Peyer's patch (tissue), 4 donors: ENCODE data around the gene NDUFB11.

Source experiments
- CTCF ChIP-seq, 6 experiments: fragments of 450-650 bp in 4 of 6; fragments of 200-600 bp in 2 of 6; sonication (generic) in 1 of 6; IDR thresholded peaks; one replicate each; pipeline ENCODE4 v1.5.1; 2017 to 2019; ENCODE audit warnings: antibody characterized with exemption in 6 of 6, mild to moderate bottlenecking in 3 of 6, moderate library complexity in 1 of 6
- POLR2A ChIP-seq, 2 donors: fragments of 450-650 bp; IDR thresholded peaks; one replicate each; pipeline ENCODE4 v1.5.1; 2017; ENCODE audit warnings: antibody characterized with exemption in 2 of 2, mild to moderate bottlenecking in 2 of 2, moderate library complexity in 2 of 2

DNA sequence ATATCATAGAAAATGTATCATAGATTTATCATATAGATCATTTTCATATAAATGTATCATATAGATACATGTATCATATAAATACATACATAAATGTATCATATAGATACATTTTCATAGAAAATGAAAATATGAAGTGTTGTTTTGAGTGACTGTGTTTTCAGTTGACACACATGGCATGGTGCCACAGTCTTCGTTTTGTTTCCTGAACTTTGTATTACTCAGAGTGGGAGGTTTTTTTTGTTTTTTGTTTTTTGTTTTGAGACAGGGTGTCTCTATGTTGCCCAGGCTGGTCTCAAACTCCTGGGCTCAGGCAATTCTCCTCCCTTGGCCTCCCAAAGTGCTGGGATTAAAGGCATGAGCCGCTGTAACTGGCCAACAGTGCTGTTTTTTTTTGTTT lies 4.4 kb upstream of the NDUFB11 start:
- TF ChIP-seq CTCF (IDR thresholded peaks at IDR 0.05) (no peak), POLR2A (IDR thresholded peaks at IDR 0.05) (no peak)
